GM19035 (cell line): Measurements from ENCODE around the gene ABCB9.
"Not testable (repeated sequence)": the region's sequence is repeated elsewhere in the genome, so short reads cannot be mapped to it uniquely, and the experiment has no call there.

Source experiments
- ATAC-seq: cut with Tn5 transposase; IDR thresholded peaks from one replicate; pipeline ENCODE4 v1.9.1; 2021; ENCODE audit not compliant: unreplicated experiment

The ABCB9 gene

GRCh38 chr12:122941351-122941750, 24.9 kb downstream of the ABCB9 start:
- not testable (repeated sequence) for ATAC-seq

- no peak for ATAC-seq
These were observed 27.1 kb downstream of the ABCB9 start for GRCh38 chr12:122939125-122939524.

GRCh38 chr12:122937622-122938091, 28.6 kb downstream of the ABCB9 start:
- ATAC-seq: no peak

DNA sequence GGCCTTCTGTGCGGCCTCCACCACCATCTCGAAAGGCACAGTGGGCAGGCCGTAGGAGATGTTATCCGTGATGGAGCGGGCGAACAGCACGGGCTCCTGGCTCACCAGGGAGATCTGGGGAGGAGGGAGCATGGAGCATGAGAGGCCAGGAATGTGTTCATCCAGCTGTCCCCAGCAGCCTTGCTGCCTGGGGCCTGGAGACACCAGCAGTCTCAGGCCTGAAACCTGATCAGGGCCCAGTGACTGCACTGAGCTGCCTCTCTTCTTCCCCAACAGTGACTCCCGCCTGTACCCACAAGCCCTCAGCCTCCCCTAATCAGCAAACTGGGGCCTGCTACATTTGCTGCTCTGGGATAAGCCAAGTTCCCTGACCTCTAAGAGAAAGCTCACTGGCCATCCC, 30.9 kb downstream of the ABCB9 start:
- ATAC-seq: no peak

- no peak for ATAC-seq
These were observed 31.5 kb downstream of the ABCB9 start for GRCh38 chr12:122934722-122935121.

- no peak for ATAC-seq
These were observed 34.1 kb downstream of the ABCB9 start for GRCh38 chr12:122932207-122932606.

DNA sequence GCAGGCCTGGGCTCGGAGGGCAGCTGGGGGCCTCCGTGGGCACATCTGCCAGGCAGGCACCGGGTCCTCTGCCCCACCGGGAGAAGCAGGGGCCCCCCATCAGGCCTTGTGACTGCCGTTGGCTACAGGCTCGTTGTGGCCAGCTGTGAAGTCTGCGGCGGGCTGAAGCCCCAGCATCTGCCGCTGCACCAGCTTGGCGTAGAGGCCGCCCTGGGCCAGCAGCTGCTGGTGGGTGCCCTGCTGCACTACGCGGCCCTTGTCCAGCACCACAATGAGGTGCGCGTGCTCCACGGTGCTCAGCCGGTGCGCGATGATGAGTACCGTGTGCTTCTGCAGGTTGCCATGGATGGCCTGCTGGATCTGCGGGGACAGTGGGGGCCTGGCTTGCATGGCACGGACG, 36.5 kb downstream of the ABCB9 start:
- ATAC-seq: no peak

GRCh38 chr12:122929148-122929538, 37.1 kb downstream of the ABCB9 start:
- no peak for ATAC-seq

DNA sequence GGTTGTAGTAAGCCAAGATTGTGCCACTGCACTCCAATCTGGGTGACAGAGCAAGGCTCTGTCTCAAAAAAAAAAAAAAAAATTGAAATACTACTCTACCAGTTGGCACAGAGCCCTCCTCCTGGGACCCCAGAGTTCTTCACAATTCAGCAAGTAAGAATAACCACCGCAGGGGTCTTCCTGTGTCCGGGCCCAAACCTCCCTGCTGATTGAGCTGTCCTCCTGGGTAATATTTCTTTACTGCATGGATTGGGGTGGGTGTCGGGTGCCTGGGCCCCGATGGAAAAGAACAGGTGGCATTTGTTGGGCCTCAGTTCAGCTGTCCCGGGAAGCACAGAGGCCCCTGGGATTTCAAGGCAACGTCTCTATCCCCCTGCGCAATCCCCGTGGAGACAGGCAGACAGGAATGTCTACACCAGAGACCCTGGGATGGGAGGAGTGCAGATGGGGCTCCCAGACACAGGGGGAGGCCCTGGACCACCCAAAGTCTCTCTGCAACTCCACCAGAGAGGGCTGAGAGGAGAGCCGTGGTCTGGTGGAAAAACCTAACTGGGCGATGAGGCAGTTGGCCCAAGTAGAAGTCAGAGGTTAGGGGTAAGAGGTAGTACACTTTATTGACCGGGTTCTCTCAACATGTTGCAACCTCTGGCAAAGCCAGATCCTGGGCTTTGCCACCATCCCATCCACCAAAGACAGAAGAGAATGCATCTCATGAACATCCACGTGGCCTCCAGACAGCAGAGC, 37.7 kb downstream of the ABCB9 start:
- ATAC-seq: no peak

- no peak for ATAC-seq
These were observed 38.4 kb downstream of the ABCB9 start for GRCh38 chr12:122927756-122928403.

- no peak for ATAC-seq
These were observed 44.3 kb downstream of the ABCB9 start for GRCh38 chr12:122921917-122922316.

- no peak for ATAC-seq
These were observed 45.6 kb downstream of the ABCB9 start for GRCh38 chr12:122920687-122921086.

DNA sequence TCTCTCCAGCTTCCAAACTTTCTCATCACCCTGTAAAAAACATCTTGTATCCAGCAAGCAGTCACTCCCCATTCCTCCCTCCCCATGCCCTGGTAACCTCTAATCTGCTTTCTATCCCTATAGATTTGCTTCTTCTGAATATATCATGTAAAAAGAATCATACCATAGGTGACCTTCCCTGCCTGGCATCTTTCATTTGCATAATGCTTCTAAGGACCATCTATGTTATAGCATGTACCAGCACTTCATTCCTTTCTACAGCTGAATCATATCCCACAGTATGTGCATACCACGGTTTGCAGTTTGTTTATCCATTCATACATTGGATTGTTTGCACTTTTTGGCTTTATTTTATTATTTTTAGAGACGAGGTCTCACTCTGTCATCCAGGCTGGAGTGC, 47.4 kb downstream of the ABCB9 start:
- no peak for ATAC-seq

- no peak for ATAC-seq
These were observed 48.6 kb downstream of the ABCB9 start for GRCh38 chr12:122917507-122918121.

DNA sequence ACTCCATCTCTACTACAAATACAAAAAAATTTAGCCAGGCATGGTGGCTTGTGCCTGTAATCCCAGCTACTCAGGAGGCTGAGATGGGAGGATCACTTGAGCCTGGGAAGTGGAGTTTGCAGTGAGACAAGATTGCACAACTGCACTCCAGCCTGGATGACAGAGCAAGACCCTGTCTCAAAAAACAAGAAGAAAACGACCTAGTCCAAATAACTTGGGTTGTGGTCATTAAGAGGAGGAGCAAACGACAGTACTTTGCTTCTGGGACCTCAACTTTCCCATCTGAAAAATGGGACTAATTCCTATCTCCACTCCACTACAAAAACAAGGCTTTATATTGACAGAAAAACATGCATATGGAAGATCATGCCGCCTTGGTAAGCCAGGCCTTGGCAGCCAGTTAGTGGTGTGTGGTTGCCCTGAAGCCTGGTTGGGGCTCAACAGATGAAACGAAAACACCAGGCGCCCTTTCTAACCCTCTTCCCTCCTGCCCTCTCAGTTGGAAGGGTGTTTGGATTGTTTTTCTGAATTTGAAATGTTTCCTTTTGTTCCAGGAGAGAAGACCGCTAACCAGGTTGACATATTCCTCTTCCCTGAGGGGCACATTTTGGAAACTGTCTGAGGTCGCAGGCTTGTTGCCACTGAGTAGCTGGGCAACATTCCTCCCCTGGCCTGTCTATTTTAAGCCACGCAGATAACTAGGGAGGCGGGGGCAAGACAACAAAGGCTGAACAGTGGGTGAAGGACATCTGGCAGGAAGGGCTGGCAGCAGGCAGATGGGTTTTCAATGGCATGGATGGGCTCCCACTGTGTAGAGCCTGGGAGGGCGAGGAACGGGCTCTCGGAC, 56.6 kb downstream of the ABCB9 start:
- ATAC-seq: no peak

- no peak for ATAC-seq
These were observed 57.3 kb downstream of the ABCB9 start for GRCh38 chr12:122908915-122909314.

- not testable (repeated sequence) for ATAC-seq
These were observed 61.0 kb downstream of the ABCB9 start for GRCh38 chr12:122905258-122905657.

GRCh38 chr12:122903693-122904034, 62.6 kb downstream of the ABCB9 start:
- no peak for ATAC-seq

DNA sequence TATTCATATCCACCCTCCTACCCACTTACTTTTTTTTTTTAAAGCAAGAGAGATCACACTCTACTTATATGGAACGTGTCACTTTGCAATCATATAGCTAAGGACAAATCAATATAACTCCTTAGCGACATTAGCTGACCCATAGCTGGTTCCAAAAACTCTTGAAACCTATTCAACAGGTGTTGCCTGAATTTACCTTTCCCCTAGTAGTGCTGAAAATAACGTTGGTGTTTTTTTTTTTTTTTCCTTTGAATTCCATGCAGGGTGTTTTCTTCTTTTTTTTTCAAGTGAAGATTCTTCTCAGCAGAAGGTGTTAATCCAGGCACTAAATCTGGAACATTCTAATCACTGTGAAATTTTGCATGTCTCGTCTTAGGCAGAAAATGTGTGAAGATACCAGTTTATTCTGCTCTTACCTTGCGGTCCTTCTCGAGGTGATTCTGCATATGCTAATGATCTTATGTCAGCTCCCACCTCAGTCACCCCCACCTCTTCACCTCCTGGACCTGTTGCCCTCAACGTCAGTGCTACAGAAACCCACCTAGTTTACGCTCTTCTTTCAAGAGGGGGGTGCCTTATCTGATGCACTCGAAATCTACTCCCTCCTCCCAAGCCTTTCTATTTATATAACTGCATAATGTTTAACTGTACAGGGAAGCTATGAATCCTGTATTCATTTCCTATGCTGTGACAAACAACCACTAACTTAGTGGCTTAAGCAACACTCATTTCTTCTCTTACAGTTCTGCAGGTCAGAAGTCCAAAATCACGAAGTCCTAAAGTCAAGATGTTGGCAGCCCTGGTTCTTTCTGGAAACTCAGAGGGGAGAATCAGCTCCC, 63.2 kb downstream of the ABCB9 start:
- no peak for ATAC-seq

GRCh38 chr12:122899887-122900286, 66.4 kb downstream of the ABCB9 start:
- no peak for ATAC-seq
